GM23338 (cell line): Measurements from ENCODE around the gene FCHSD2. TPM values are rescaled to one million over a fixed set of nuclear protein-coding genes. Genes with fewer than 3 reads are reported as not detected.

ENCODE experiments used
- ATAC-seq: fragments of 200-7000 bp; cut with Tn5 transposase; 3 replicates; pipeline ENCODE4 v1.9.1; 2020
- DNase-seq: peaks from one replicate; pipeline ENCODE4 v3.0.0-alpha.2; 2015; ENCODE audit warnings: low spot score
- H2AFZ ChIP-seq: fragments of 200-600 bp; sonication (generic); 2 replicates; pipeline ENCODE4 v1.8.0; 2016; ENCODE audit warnings: antibody characterized with exemption, mild to moderate bottlenecking, moderate library complexity
- H3F3A ChIP-seq: fragments of 200-600 bp; sonication (generic); replicated peaks from 2 replicates; pipeline ENCODE4 v1.8.0; 2017; ENCODE audit warnings: antibody characterized with exemption, mixed run types, low read depth
- H3K27ac ChIP-seq: fragments of 200-600 bp; sonication (generic); 2 replicates; pipeline ENCODE4 v1.6.1; 2016; ENCODE audit warnings: low read depth
- H3K27me3 ChIP-seq: fragments of 200-600 bp; sonication (generic); 2 replicates; pipeline ENCODE4 v1.8.0; 2016; ENCODE audit warnings: mild to moderate bottlenecking, mixed run types, moderate library complexity; ENCODE audit not compliant: insufficient read depth
- H3K36me3 ChIP-seq: fragments of 200-600 bp; sonication (generic); 2 replicates; pipeline ENCODE4 v1.8.0; 2016; ENCODE audit warnings: mild to moderate bottlenecking; ENCODE audit not compliant: insufficient read depth
- H3K4me1 ChIP-seq: fragments of 200-600 bp; sonication (generic); 2 replicates; pipeline ENCODE4 v1.8.0; 2016; ENCODE audit warnings: mild to moderate bottlenecking, moderate library complexity; ENCODE audit not compliant: insufficient read depth
- H3K4me2 ChIP-seq: fragments of 200-600 bp; sonication (generic); 2 replicates; pipeline ENCODE4 v1.7.1; 2017; ENCODE audit warnings: mixed run types
- H3K4me3 ChIP-seq: fragments of 200-600 bp; sonication (generic); 2 replicates; pipeline ENCODE4 v1.6.1; 2016; ENCODE audit warnings: mixed run types
- H3K79me2 ChIP-seq: fragments of 200-600 bp; sonication (generic); replicated peaks from 2 replicates; pipeline ENCODE4 v1.8.0; 2017; ENCODE audit warnings: mild to moderate bottlenecking; ENCODE audit not compliant: insufficient read depth
- H3K9me2 ChIP-seq: fragments of 200-600 bp; sonication (generic); 2 replicates; pipeline ENCODE4 v1.8.0; 2017; ENCODE audit not compliant: insufficient read depth
- H4K20me1 ChIP-seq: fragments of 200-600 bp; sonication (generic); replicated peaks from 2 replicates; pipeline ENCODE4 v1.8.0; 2017; ENCODE audit warnings: mild to moderate bottlenecking; ENCODE audit not compliant: insufficient read depth
- H3K27ac Mint-ChIP-seq: 2 replicates; pipeline ENCODE4 v1.8.0; 2020; ENCODE audit warnings: inconsistent platforms, mild to moderate bottlenecking, moderate library complexity, mixed read lengths
- H3K27me3 Mint-ChIP-seq: 3 replicates; pipeline ENCODE4 v1.8.0; 2022; ENCODE audit warnings: low read depth, mild to moderate bottlenecking, moderate library complexity, mixed read lengths, inconsistent platforms; ENCODE audit not compliant: insufficient read depth, poor library complexity
- H3K36me3 Mint-ChIP-seq: 3 replicates; pipeline ENCODE4 v1.8.0; 2021; ENCODE audit warnings: low read depth, mild to moderate bottlenecking, inconsistent platforms, moderate library complexity, mixed read lengths
- H3K4me1 Mint-ChIP-seq: 3 replicates; pipeline ENCODE4 v1.8.0; 2020; ENCODE audit warnings: mild to moderate bottlenecking, inconsistent platforms, mixed read lengths
- H3K4me3 Mint-ChIP-seq: 3 replicates; pipeline ENCODE4 v1.8.0; 2021; ENCODE audit warnings: moderate library complexity, mild to moderate bottlenecking, inconsistent platforms, mixed read lengths
- H3K9me3 Mint-ChIP-seq: 3 replicates; pipeline ENCODE4 v1.8.0; 2020; ENCODE audit warnings: moderate library complexity, mild to moderate bottlenecking, inconsistent platforms, mixed read lengths
- CREB1 ChIP-seq: fragments of 250-450 bp; sonication (Bioruptor Pico); IDR thresholded peaks from 2 replicates; pipeline ENCODE4 v1.5.0; 2020; ENCODE audit warnings: low read depth, mild to moderate bottlenecking, moderate library complexity
- EZH2phosphoT487 ChIP-seq: fragments of 200-600 bp; sonication (generic); IDR thresholded peaks from one replicate; pipeline ENCODE4 v1.8.1; 2018; ENCODE audit warnings: antibody characterized with exemption; ENCODE audit not compliant: unreplicated experiment
- JUNB ChIP-seq: IDR thresholded peaks from one replicate; pipeline ENCODE4 v1.6.1; 2016; ENCODE audit warnings: antibody characterized with exemption; ENCODE audit not compliant: unreplicated experiment
- POLR2AphosphoS5 ChIP-seq: IDR thresholded peaks from 2 replicates; pipeline ENCODE4 v1.6.1; 2016; ENCODE audit warnings: antibody characterized with exemption, low read depth
- STAT1 ChIP-seq: IDR thresholded peaks from one replicate; pipeline ENCODE4 v1.6.1; 2016; ENCODE audit warnings: antibody characterized with exemption; ENCODE audit not compliant: unreplicated experiment
- ZNF331 ChIP-seq: fragments of 250-450 bp; sonication (Bioruptor Pico); IDR thresholded peaks from 2 replicates; pipeline ENCODE4 v1.5.0; 2020; ENCODE audit warnings: low read depth, mild to moderate bottlenecking, moderate library complexity
- polyA plus RNA-seq: library from polyadenylated mRNA; unstranded; fragments of >200 nt; fragmentation: Nextera tagmentation; extraction: Ambion mirVana; gene quantifications from 2 replicates; pipeline ENCODE4 v1.2.1, GENCODE V29; 2016
- total RNA-seq: library from RNA; depleted of rRNA; stranded (reverse); fragments of >200 nt; shearing (Covaris generic); gene quantifications from 2 replicates; pipeline ENCODE4 v1.2.3, GENCODE V29; 2014
- TF ChIP-seq, protein P1 (sequence below): fragments of 250-450 bp; sonication (Bioruptor Pico); IDR thresholded peaks from 2 replicates; pipeline ENCODE4 v1.5.0; 2020; ENCODE audit warnings: mild to moderate bottlenecking, moderate library complexity
- TF ChIP-seq, protein P2 (sequence below): IDR thresholded peaks from 2 replicates; pipeline ENCODE4 v1.6.1; 2016; ENCODE audit warnings: antibody characterized with exemption

FCHSD2 gene
- total and polyA plus RNA-seq, 2 experiments from 2014 or later, result 3.6 to 5.2 TPM

DNA sequence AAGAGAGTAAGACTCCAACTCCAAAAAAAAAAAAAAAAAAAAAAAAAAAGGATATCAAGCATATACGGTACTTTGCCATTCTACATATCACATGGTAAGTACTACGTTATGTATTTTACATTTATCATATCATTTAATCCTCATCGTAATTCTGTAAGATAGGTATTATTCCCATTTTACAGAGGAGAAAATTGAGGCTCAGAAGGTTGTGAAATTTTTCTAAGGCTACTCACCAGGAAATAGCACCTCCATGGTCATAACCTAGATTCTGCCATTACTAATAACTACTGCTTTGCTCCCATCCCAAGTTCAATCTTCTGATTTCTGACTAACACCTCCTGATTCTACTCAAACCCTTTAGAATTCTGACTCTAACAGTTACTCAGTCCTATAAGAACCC lies 138.0 kb downstream of the FCHSD2 start (continued):
- TF ChIP-seq, protein P1, sequence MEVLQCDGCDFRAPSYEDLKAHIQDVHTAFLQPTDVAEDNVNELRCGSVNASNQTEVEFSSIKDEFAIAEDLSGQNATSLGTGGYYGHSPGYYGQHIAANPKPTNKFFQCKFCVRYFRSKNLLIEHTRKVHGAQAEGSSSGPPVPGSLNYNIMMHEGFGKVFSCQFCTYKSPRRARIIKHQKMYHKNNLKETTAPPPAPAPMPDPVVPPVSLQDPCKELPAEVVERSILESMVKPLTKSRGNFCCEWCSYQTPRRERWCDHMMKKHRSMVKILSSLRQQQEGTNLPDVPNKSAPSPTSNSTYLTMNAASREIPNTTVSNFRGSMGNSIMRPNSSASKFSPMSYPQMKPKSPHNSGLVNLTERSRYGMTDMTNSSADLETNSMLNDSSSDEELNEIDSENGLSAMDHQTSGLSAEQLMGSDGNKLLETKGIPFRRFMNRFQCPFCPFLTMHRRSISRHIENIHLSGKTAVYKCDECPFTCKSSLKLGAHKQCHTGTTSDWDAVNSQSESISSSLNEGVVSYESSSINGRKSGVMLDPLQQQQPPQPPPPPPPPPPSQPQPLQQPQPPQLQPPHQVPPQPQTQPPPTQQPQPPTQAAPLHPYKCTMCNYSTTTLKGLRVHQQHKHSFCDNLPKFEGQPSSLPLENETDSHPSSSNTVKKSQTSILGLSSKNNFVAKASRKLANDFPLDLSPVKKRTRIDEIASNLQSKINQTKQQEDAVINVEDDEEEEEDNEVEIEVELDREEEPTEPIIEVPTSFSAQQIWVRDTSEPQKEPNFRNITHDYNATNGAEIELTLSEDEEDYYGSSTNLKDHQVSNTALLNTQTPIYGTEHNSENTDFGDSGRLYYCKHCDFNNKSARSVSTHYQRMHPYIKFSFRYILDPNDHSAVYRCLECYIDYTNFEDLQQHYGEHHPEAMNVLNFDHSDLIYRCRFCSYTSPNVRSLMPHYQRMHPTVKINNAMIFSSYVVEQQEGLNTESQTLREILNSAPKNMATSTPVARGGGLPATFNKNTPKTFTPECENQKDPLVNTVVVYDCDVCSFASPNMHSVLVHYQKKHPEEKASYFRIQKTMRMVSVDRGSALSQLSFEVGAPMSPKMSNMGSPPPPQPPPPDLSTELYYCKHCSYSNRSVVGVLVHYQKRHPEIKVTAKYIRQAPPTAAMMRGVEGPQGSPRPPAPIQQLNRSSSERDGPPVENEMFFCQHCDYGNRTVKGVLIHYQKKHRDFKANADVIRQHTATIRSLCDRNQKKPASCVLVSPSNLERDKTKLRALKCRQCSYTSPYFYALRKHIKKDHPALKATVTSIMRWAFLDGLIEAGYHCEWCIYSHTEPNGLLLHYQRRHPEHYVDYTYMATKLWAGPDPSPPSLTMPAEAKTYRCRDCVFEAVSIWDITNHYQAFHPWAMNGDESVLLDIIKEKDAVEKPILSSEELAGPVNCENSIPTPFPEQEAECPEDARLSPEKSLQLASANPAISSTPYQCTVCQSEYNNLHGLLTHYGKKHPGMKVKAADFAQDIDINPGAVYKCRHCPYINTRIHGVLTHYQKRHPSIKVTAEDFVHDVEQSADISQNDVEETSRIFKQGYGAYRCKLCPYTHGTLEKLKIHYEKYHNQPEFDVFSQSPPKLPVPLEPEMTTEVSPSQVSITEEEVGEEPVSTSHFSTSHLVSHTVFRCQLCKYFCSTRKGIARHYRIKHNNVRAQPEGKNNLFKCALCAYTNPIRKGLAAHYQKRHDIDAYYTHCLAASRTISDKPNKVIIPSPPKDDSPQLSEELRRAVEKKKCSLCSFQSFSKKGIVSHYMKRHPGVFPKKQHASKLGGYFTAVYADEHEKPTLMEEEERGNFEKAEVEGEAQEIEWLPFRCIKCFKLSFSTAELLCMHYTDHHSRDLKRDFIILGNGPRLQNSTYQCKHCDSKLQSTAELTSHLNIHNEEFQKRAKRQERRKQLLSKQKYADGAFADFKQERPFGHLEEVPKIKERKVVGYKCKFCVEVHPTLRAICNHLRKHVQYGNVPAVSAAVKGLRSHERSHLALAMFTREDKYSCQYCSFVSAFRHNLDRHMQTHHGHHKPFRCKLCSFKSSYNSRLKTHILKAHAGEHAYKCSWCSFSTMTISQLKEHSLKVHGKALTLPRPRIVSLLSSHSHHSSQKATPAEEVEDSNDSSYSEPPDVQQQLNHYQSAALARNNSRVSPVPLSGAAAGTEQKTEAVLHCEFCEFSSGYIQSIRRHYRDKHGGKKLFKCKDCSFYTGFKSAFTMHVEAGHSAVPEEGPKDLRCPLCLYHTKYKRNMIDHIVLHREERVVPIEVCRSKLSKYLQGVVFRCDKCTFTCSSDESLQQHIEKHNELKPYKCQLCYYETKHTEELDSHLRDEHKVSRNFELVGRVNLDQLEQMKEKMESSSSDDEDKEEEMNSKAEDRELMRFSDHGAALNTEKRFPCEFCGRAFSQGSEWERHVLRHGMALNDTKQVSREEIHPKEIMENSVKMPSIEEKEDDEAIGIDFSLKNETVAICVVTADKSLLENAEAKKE (CRISPR knock-in tag), result no peak
- TF ChIP-seq ZNF331 (CRISPR knock-in tag), result no peak
- TF ChIP-seq POLR2AphosphoS5, result no peak
- TF ChIP-seq EZH2phosphoT487, result no peak

DNA sequence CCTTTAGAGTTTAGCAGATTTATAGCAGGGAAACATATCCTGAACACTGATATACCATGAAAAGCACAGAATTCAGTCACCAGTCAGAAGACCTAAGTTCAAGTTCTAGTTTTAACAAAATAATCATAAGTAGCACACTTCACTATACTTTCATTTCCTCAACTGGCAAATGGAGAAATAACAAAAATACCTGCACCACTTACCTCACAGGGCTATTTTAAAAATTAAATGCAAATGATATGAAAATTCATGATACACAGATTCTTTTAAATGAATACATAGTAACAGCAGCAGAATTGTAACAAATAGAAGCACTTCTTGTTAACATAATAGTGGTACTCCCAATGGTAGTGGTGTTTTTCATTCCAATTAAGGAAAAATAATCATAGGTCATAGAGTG lies 139.0 kb downstream of the FCHSD2 start:
- Mint-ChIP-seq H3K4me1 (0 out of 3 replicates have a peak, but pooled peaks cover 2% of the 10 kb centered on the region), H3K9me3 (no peaks in the 10 kb centered on the region), H3K27ac (no peak overlapping the region), H3K36me3 (no peaks in the 10 kb centered on the region), H3K27me3 (peaks cover 1% of the 10 kb centered on the region), H3K4me3 (no peak overlapping the region)
- H3F3A ChIP-seq, result no peaks in the 10 kb centered on the region
- no peak overlapping the region for H3K27ac ChIP-seq
- H3K79me2 ChIP-seq, result no peaks in the 10 kb centered on the region
- no peak overlapping the region for H3K4me3 ChIP-seq
- H2AFZ ChIP-seq, result no peak overlapping the region
- 0 out of 2 replicates have a peak, but pooled peaks cover 4% of the 10 kb centered on the region for H4K20me1 ChIP-seq
- DNase-seq (no peak), ATAC-seq (no peak)
- no peaks in the 10 kb centered on the region for H3K27me3 ChIP-seq
- H3K36me3 ChIP-seq, result no peaks in the 10 kb centered on the region
- H3K4me2 ChIP-seq, result no peak overlapping the region
- H3K9me2 ChIP-seq, result no peaks in the 10 kb centered on the region
- no peaks in the 10 kb centered on the region for H3K4me1 ChIP-seq
- TF ChIP-seq, protein P2, sequence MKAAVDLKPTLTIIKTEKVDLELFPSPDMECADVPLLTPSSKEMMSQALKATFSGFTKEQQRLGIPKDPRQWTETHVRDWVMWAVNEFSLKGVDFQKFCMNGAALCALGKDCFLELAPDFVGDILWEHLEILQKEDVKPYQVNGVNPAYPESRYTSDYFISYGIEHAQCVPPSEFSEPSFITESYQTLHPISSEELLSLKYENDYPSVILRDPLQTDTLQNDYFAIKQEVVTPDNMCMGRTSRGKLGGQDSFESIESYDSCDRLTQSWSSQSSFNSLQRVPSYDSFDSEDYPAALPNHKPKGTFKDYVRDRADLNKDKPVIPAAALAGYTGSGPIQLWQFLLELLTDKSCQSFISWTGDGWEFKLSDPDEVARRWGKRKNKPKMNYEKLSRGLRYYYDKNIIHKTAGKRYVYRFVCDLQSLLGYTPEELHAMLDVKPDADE, result no peak
- TF ChIP-seq STAT1 (no peak), ZNF331 (CRISPR knock-in tag) (no peak), JUNB (no peak), CREB1 (CRISPR knock-in tag) (no peak)
- TF ChIP-seq, protein P1 (CRISPR knock-in tag), result no peak
